HepG2 (cell line): ENCODE data around the gene CLRN2. TPM values are rescaled to one million over a fixed set of nuclear protein-coding genes. Genes with fewer than 3 reads are reported as not detected.

Source experiments
- ATF6 ChIP-seq: sonication (generic); formaldehyde crosslinking; conservative IDR thresholded peaks from 2 replicates; pipeline ENCODE4 v1.4.0; 2020; ENCODE audit warnings: missing genetic modification reagents
- CREM ChIP-seq, 2 experiments: sonication (generic) in 1 of 2; formaldehyde crosslinking in 1 of 2; IDR thresholded peaks; 2 replicates each; pipeline versions ENCODE4 v1.4.0 to v1.6.1; 2016 to 2020; ENCODE audit warnings: antibody characterized with exemption in 1 of 2, mild to moderate bottlenecking in 1 of 2, missing genetic modification reagents in 1 of 2
- FOXP1 ChIP-seq, 2 experiments: fragments of 450-650 bp in 1 of 2; IDR thresholded peaks; 2 replicates each; pipeline ENCODE4 v1.6.1; 2017 to 2018; ENCODE audit warnings: antibody characterized with exemption in 1 of 2
- MLX ChIP-seq: IDR thresholded peaks from 2 replicates; pipeline ENCODE4 v1.6.1; 2016
- NR2F2 ChIP-seq: IDR thresholded peaks from 2 replicates; pipeline ENCODE4 v1.6.1; 2012; ENCODE audit warnings: low read depth, inconsistent platforms, borderline replicate concordance
- SALL1 ChIP-seq: sonication (generic); formaldehyde crosslinking; IDR thresholded peaks from 2 replicates; pipeline ENCODE4 v1.8.0; 2022; ENCODE audit warnings: mild to moderate bottlenecking, missing genetic modification reagents
- SNAPC4 ChIP-seq: sonication (generic); formaldehyde crosslinking; IDR thresholded peaks from 2 replicates; pipeline ENCODE4 v1.4.0; 2020; ENCODE audit warnings: mild to moderate bottlenecking, missing genetic modification reagents
- SOX5 ChIP-seq: IDR thresholded peaks from 2 replicates; pipeline ENCODE4 v1.6.1; 2016; ENCODE audit warnings: borderline replicate concordance
- THAP11 ChIP-seq: IDR thresholded peaks from 2 replicates; pipeline ENCODE4 v1.6.1; 2016; ENCODE audit warnings: missing biosample characterization, missing genetic modification reagents
- ZBTB20 ChIP-seq: sonication (generic); formaldehyde crosslinking; IDR thresholded peaks from 2 replicates; pipeline ENCODE4 v1.8.1; 2023; ENCODE audit warnings: missing genetic modification reagents, low read depth, mild to moderate bottlenecking, borderline replicate concordance
- ZNF24 ChIP-seq: fragments of 450-650 bp; IDR thresholded peaks from 2 replicates; pipeline ENCODE4 v1.6.1; 2017; ENCODE audit warnings: antibody characterized with exemption, mild to moderate bottlenecking
- ZNF670 ChIP-seq: sonication (generic); formaldehyde crosslinking; IDR thresholded peaks from 2 replicates; pipeline ENCODE4 v1.8.0; 2022; ENCODE audit warnings: mild to moderate bottlenecking, missing genetic modification reagents, borderline replicate concordance
- ZNF7 ChIP-seq: IDR thresholded peaks from 2 replicates; pipeline ENCODE4 v1.6.1; 2016; ENCODE audit warnings: missing biosample characterization, missing genetic modification reagents
- ZNF790 ChIP-seq: sonication (generic); formaldehyde crosslinking; IDR thresholded peaks from 2 replicates; pipeline ENCODE4 v1.8.0; 2022; ENCODE audit warnings: missing genetic modification reagents, mild to moderate bottlenecking, borderline replicate concordance
- ZSCAN9 ChIP-seq: IDR thresholded peaks from 2 replicates; pipeline ENCODE4 v1.6.1; 2016; ENCODE audit warnings: borderline replicate concordance
- polyA plus RNA-seq, 8 experiments: library from polyadenylated mRNA; depleted of rRNA in 3 of 8; stranded (reverse) in 7 of 8; unstranded in 1 of 8; fragments of >200 nt; fragmentation: Illumina TruSeq in 4 of 8; extraction: Trizol in 4 of 8; gene quantifications; 2 replicates each; pipeline versions ENCODE4 v1.2.1 to v1.2.3, GENCODE V29; 2011 to 2016; ENCODE audit warnings: low read depth in 4 of 8, missing spikeins in 1 of 8, mixed read lengths in 1 of 8; ENCODE audit not compliant: insufficient read depth in 1 of 8
- total RNA-seq, 5 experiments: library from RNA; depleted of rRNA; stranded (reverse); fragments of >200 nt; fragmentation: Illumina TruSeq; extraction: Trizol; gene quantifications; 2 replicates each; pipeline ENCODE4 v1.2.3, GENCODE V29; 2016; ENCODE audit warnings: low read depth in 1 of 5

Gene CLRN2
- total and polyA plus RNA-seq, 2 of the 13 experiments (the other 11 are each of a cell fraction or from before 2014, with no cell fraction given), result not detected

GRCh38 chr4:17515445-17516407 lies 761 bp downstream of the CLRN2 start (continued):
- TF ChIP-seq MLX (CRISPR knock-in tag), result peak; percentile 17; the same call in 1 of the 2 replicates
- no peak for TF ChIP-seq FOXP1 (IDR thresholded peaks at IDR 0.05)
- peak; percentile 3; the same call in 1 of the 2 replicates for TF ChIP-seq FOXP1 (CRISPR knock-in tag; IDR thresholded peaks at IDR 0.05)
- TF ChIP-seq ZNF7, result peak; percentile 46; the same call in 1 of the 2 replicates
- TF ChIP-seq NR2F2, result 0 out of 2 replicates have a peak, but pooled peaks have one; percentile 24
- 0 out of 2 replicates have a peak, but pooled peaks have one; percentile 30 for TF ChIP-seq CREM (IDR thresholded peaks at IDR 0.05)
- no peak for TF ChIP-seq CREM (CRISPR knock-in tag; IDR thresholded peaks at IDR 0.05)
- TF ChIP-seq SALL1 (CRISPR knock-in tag), result peak; percentile 67
- peak; percentile 63; the same call in 1 of the 2 replicates for TF ChIP-seq ZNF24
- TF ChIP-seq ZNF790 (CRISPR knock-in tag), result no peak
- TF ChIP-seq SNAPC4 (CRISPR knock-in tag), result no peak
- TF ChIP-seq ZSCAN9 (CRISPR knock-in tag), result 0 out of 2 replicates have a peak, but pooled peaks have one; percentile 22
- TF ChIP-seq SOX5 (CRISPR knock-in tag), result 0 out of 2 replicates have a peak, but pooled peaks have one; percentile 20
- TF ChIP-seq ZBTB20 (CRISPR knock-in tag), result peak; percentile 17; the same call in 1 of the 2 replicates
- TF ChIP-seq ATF6 (CRISPR knock-in tag), result no peak
- TF ChIP-seq ZNF670 (CRISPR knock-in tag), result no peak
- TF ChIP-seq THAP11 (CRISPR knock-in tag), result 0 out of 2 replicates have a peak, but pooled peaks have one; percentile 22
